ENCODE measurements around the gene MTMR2.

Gene MTMR2

DNA sequence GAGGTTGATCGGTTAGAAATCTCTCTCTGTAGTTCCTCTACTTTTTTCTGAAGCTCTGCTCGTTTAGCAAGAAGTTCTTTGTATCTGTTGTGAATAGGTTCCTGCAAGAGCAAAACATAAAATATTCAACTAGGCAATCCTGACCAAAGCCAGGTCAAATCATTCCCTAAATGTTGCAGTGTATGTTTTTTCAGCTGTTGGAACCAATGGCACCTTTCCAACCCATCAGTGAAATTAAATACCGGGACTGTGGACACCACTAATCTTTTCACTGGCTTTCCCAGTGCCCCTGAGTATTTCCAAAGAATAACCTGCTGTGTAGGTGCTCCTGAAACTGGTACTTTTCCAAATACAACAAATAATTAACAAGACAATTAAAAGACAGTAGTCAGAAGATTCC, 88.6 kb downstream of the MTMR2 start:
- no peak for DNase-seq (ENCODE audit: low spot score)
- in situ Hi-C loops (cut with MboI; ENCODE audit: low sequenced_read_pairs, unreplicated experiment) = loop anchor here (10.0 kb wide), 1 partner anchor 589 kb away; no protein-coding TSS in a partner anchor
- TF ChIP-seq, protein P1, sequence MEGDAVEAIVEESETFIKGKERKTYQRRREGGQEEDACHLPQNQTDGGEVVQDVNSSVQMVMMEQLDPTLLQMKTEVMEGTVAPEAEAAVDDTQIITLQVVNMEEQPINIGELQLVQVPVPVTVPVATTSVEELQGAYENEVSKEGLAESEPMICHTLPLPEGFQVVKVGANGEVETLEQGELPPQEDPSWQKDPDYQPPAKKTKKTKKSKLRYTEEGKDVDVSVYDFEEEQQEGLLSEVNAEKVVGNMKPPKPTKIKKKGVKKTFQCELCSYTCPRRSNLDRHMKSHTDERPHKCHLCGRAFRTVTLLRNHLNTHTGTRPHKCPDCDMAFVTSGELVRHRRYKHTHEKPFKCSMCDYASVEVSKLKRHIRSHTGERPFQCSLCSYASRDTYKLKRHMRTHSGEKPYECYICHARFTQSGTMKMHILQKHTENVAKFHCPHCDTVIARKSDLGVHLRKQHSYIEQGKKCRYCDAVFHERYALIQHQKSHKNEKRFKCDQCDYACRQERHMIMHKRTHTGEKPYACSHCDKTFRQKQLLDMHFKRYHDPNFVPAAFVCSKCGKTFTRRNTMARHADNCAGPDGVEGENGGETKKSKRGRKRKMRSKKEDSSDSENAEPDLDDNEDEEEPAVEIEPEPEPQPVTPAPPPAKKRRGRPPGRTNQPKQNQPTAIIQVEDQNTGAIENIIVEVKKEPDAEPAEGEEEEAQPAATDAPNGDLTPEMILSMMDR (IDR thresholded peaks at IDR 0.05; ENCODE audit: borderline replicate concordance, control extremely low read depth, extremely low read depth, insufficient read depth, missing control alignments) = no peak

DNA sequence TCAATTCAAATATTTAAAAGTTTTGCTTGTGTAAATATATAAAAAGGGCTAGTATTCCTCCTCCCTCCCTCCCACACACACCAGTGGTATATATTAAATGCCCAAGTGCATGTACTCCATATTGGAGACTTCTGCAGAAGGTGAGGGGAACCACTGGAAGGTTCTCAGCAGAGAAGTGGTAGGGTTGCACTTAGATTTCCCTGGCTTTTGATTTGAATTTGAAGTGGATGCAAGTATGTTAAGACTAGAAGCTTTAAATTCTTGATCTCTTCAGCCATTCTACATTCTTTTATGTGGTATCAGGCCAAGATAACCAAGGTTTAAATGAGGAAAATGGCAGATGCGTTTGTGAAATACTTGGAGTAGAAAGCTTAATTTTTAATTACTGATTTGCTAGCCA, 90.5 kb downstream of the MTMR2 start:
- in situ Hi-C loops (cut with MboI; ENCODE audit: low sequenced_read_pairs, unreplicated experiment) = loop anchor here (10.0 kb wide), 1 partner anchor 591 kb away; no protein-coding TSS in a partner anchor
- TF ChIP-seq, protein P1 (IDR thresholded peaks at IDR 0.05; ENCODE audit: borderline replicate concordance, control extremely low read depth, extremely low read depth, insufficient read depth, missing control alignments) = no peak

DNA sequence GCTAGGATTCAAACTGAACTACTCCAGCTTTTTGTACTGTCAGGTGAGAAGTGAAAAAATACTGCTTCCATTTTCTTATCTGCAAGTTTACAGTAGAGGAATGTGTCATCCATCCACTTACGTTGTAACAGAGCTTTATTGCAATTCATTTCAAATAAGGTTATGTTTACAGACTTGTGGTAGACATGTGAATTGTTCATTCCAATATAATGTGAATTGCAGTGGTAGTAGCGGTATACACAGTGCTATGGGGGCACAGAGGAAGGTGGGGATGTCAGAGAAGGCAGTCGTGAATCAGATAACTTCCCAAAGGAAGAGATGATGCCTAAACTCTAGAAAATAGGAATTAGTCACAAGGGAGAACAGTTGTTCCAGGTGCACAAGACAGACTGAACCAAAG, 91.1 kb downstream of the MTMR2 start:
- TF ChIP-seq, protein P1 (IDR thresholded peaks at IDR 0.05; ENCODE audit: borderline replicate concordance, control extremely low read depth, extremely low read depth, insufficient read depth, missing control alignments) = no peak
- in situ Hi-C loops (cut with MboI; ENCODE audit: low sequenced_read_pairs, unreplicated experiment) = loop anchor here (10.0 kb wide), 1 partner anchor 592 kb away; no protein-coding TSS in a partner anchor
- DNase-seq (ENCODE audit: low spot score) = no peak

More for the DNA sequence above, 90.5 kb downstream of the MTMR2 start:
- DNase-seq (ENCODE audit: low spot score) = no peak

DNA sequence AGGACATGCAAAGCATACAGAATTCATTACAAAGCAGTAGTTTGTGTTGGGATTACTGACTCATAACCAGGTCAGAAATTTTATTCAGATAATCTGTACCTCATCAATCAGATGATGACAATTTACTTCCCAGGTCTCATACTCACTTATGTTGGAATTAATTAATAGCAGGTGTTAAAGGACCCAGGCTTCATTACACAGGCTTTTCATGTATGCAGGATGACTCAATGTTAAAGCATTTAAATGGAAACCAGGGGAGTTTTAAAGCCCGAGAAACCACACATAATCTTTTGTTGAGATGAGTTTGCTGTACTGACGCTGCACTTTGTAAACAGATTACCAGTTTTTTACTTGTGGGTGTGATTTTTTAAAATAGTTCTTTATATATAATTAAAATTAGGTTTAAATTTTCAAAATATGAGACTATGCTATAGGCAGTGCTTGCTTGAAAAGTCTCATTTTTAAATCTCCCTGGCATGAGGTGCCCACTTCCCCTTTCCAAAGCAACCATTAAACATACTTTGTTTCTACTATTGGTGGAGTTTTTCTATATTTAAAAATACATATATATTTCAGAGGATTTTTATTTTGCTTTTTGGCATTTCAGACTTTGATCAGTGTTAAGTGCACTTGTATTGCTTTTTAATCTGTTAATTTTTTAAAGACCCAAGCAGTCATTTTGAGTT, 92.6 kb downstream of the MTMR2 start:
- no peak for DNase-seq (ENCODE audit: low spot score)
- in situ Hi-C loops (cut with MboI; ENCODE audit: low sequenced_read_pairs, unreplicated experiment) = loop anchor here (10.0 kb wide), 1 partner anchor 593 kb away; no protein-coding TSS in a partner anchor
- TF ChIP-seq, protein P1 (IDR thresholded peaks at IDR 0.05; ENCODE audit: borderline replicate concordance, control extremely low read depth, extremely low read depth, insufficient read depth, missing control alignments) = no peak

DNA sequence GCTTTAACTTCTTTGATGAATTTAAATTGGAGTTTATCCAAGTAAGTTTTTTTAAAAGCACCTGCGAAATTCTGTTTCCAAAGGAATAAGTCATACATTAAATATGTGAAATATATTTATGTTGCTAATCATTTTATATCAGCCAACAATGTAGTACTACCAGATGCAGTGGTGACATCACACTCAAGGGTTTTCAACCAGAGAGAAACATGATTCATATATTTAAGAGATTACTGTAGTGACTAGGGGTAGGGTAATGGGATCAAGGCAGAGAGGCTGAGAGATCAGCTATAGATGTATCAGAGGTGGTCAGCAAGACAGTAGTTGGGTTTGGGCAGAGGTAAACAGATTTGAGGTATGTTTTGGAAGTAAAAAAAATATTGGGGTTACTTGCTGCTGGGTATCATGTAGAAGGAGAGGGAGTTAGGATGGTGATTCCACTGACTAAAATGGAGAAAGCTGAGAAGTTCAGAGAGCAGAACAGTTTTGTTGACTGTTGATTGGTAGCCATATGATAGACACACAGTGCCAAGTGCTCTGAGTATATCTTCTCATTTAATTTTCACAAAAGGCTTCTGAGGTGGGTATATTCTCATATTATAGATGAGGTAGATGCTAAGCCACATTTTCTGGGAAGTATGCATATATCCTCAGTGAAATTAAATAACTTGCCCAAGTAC, 94.2 kb downstream of the MTMR2 start:
- in situ Hi-C loops (cut with MboI; ENCODE audit: low sequenced_read_pairs, unreplicated experiment) = loop anchor here (10.0 kb wide), 1 partner anchor 595 kb away; no protein-coding TSS in a partner anchor
- DNase-seq (ENCODE audit: low spot score) = no peak
- TF ChIP-seq, protein P1 (IDR thresholded peaks at IDR 0.05; ENCODE audit: borderline replicate concordance, control extremely low read depth, extremely low read depth, insufficient read depth, missing control alignments) = no peak

DNA sequence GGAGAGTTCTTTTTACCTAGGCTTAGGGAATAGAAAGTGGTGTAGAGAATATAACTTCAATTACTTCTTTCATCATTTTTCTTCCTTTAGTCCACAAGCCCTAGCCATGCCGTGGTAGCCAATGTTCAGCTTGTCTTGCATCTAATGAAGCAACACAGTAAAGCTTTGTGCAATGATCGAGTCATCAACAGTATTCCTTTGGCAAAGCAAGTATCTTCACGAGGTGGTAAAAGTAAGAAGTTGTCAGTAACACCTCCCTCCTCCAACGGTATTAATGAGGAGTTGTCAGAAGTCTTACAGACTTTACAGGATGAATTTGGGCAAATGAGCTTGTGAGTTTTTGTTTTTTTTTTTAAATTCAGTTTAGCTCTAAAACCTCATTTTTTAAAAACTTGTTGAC, 96.2 kb downstream of the MTMR2 start:
- DNase-seq (ENCODE audit: low spot score) = no peak
- in situ Hi-C loops (cut with MboI; ENCODE audit: low sequenced_read_pairs, unreplicated experiment) = no loop called here
- TF ChIP-seq, protein P1 (IDR thresholded peaks at IDR 0.05; ENCODE audit: borderline replicate concordance, control extremely low read depth, extremely low read depth, insufficient read depth, missing control alignments) = no peak
